ENCODE data around the gene KCNQ1. TPM values are rescaled to one million over a fixed set of nuclear protein-coding genes. Genes with fewer than 3 reads are reported as not detected.

The KCNQ1 gene
- total and polyA plus RNA-seq, 9 of the 15 experiments (the other 6 are each of a cell fraction or from before 2014, with no cell fraction given): 0.44 TPM; not detected in 8

GRCh38 chr11:2521733-2522630 lies 77.2 kb downstream of the KCNQ1 start (continued):
- TF ChIP-seq, protein P1, sequence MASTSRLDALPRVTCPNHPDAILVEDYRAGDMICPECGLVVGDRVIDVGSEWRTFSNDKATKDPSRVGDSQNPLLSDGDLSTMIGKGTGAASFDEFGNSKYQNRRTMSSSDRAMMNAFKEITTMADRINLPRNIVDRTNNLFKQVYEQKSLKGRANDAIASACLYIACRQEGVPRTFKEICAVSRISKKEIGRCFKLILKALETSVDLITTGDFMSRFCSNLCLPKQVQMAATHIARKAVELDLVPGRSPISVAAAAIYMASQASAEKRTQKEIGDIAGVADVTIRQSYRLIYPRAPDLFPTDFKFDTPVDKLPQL (IDR thresholded peaks at IDR 0.05; ENCODE audit: extremely low read depth, insufficient read length): no peak
- no peak for TF ChIP-seq ZNF197 (CRISPR knock-in tag; IDR thresholded peaks at IDR 0.05; ENCODE audit: low read depth)
- no peak for TF ChIP-seq ZNF589 (CRISPR knock-in tag; IDR thresholded peaks at IDR 0.05; ENCODE audit: low read depth)

- FAIRE-seq (no peak), ATAC-seq (no peak), DNase-seq (ENCODE audit: extremely low read depth in 1 of 4, low spot score in 3 of 4) (no peak)
- H3K4me2 ChIP-seq (ENCODE audit: insufficient read depth, low read length): no peak overlapping the region
- in situ Hi-C loops (cut with MboI) (no loop called here), intact Hi-C loops (cut with micrococcal nuclease) (no loop called here)
- H3K9me1 ChIP-seq (ENCODE audit: control insufficient read depth, insufficient read depth, low read length): no peaks in the 10 kb centered on the region
- BruUV-seq (replicated peaks): no TSS peak
- H3K27me3 ChIP-seq (ENCODE audit: control insufficient read depth in 2 of 2, insufficient read depth in 2 of 2, low read length in 2 of 2): peaks cover 34 to 84% of the 10 kb centered on the region in 2 experiments; a peak in 4 of 5 replicates
- WGBS (ENCODE audit: insufficient coverage, low coverage, missing lambda C conversion rate): 10% methylated on average over 17 of the region's 17 CpGs
- peaks cover 0 to 48% of the 10 kb centered on the region in 2 experiments; a peak in 2 of 5 replicates for H3K4me1 ChIP-seq (replicated peaks in 1 of 2; ENCODE audit: control insufficient read depth in 2 of 2, insufficient read depth in 2 of 2, low read length in 2 of 2)
- no peak overlapping the region for H2AFZ ChIP-seq (ENCODE audit: low read depth, low read length)
- CTCF ChIA-PET (ENCODE audit: low intra/inter-chr PET ratio): no interaction called here
- no peaks in the 10 kb centered on the region for H3K9me3 ChIP-seq (replicated peaks; ENCODE audit: control insufficient read depth, insufficient read depth, low read depth, low read length)
- H4K20me1 ChIP-seq (replicated peaks; ENCODE audit: control insufficient read depth, insufficient read depth, low read length): peaks cover 7% of the 10 kb centered on the region
- no peak overlapping the region for H3K27ac ChIP-seq (ENCODE audit: extremely low read depth, low read depth, low read length)
- POLR2A ChIA-PET: no interaction called here
- H3K9ac ChIP-seq (ENCODE audit: insufficient read depth in 1 of 2, low read depth in 2 of 2, low read length in 2 of 2): no peak overlapping the region
- H3K4me3 ChIP-seq: no peak overlapping the region
- no peaks in the 10 kb centered on the region for H3K36me3 ChIP-seq (ENCODE audit: control insufficient read depth, insufficient read depth, low read length)
- H3K79me2 ChIP-seq (ENCODE audit: control insufficient read depth, insufficient read depth, low read length): no peaks in the 10 kb centered on the region
- TF ChIP-seq MNT (conservative IDR thresholded peaks at IDR 0.05) (no peak), ZBTB9 (CRISPR knock-in tag; IDR thresholded peaks at IDR 0.05) (no peak), PML (IDR thresholded peaks at IDR 0.05; ENCODE audit: low read length) (no peak), BMI1 (IDR thresholded peaks at IDR 0.05; ENCODE audit: low read length) (no peak), E2F6 (IDR thresholded peaks at IDR 0.05; ENCODE audit: borderline replicate concordance in 1 of 2, extremely low read depth in 1 of 2, insufficient read depth in 1 of 2, insufficient read length in 1 of 2, low read depth in 1 of 2, low read length in 1 of 2, poor library complexity in 1 of 2, severe bottlenecking in 1 of 2) (no peak), MTA1 (IDR thresholded peaks at IDR 0.05; ENCODE audit: borderline replicate concordance) (no peak), RUNX1 (IDR thresholded peaks at IDR 0.05; ENCODE audit: low read depth) (no peak), EWSR1 (IDR thresholded peaks at IDR 0.05; ENCODE audit: borderline replicate concordance, low read depth, partially characterized antibody) (no peak), NELFE (IDR thresholded peaks at IDR 0.05; ENCODE audit: insufficient read depth, insufficient read length) (no peak), CEBPG (CRISPR knock-in tag; IDR thresholded peaks at IDR 0.05) (no peak), CEBPG (tag; conservative IDR thresholded peaks at IDR 0.05 in 1 of 2, IDR thresholded peaks at IDR 0.05 in 1 of 2) (no peak)
These were observed 77.9 kb downstream of the KCNQ1 start for GRCh38 chr11:2522631-2523255.
